GM19238 (cell line): Measurements from ENCODE around the gene GNE.
A peak's percentile ranks its signal among the peaks of the same experiment; 100 is the strongest.

ENCODE experiments used
- DNase-seq: peaks from one replicate; pipeline ENCODE4 v3.0.0; 2011; ENCODE audit warnings: low spot score; ENCODE audit not compliant: insufficient read length

The GNE gene

GRCh38 chr9:36169708-36170107 lies 88.5 kb downstream of the GNE start:
- DNase-seq, result no peak

- DNase-seq, result no peak
Observed at GRCh38 chr9:36169166-36169565, 89.1 kb downstream of the GNE start, which contains the start of gene CCIN. TSS of gene CCIN (plus strand) at chr9:36169388. CDS start at chr9:36169503, 115 bp downstream.

GRCh38 chr9:36166168-36166927 lies 91.9 kb downstream of the GNE start:
- peak; percentile 84 for DNase-seq

GRCh38 chr9:36165826-36166167 lies 92.5 kb downstream of the GNE start:
- no peak for DNase-seq

GRCh38 chr9:36164989-36165388 lies 93.3 kb downstream of the GNE start:
- no peak for DNase-seq
